GM10847 (cell line): ENCODE data around the gene ELOA2.

ENCODE experiments used
- POLR2A ChIP-seq: IDR thresholded peaks from 2 replicates; pipeline ENCODE4 v1.6.1; 2011; ENCODE audit not compliant: insufficient read length; ENCODE audit errors: extremely low read depth

Gene ELOA2, protein sequence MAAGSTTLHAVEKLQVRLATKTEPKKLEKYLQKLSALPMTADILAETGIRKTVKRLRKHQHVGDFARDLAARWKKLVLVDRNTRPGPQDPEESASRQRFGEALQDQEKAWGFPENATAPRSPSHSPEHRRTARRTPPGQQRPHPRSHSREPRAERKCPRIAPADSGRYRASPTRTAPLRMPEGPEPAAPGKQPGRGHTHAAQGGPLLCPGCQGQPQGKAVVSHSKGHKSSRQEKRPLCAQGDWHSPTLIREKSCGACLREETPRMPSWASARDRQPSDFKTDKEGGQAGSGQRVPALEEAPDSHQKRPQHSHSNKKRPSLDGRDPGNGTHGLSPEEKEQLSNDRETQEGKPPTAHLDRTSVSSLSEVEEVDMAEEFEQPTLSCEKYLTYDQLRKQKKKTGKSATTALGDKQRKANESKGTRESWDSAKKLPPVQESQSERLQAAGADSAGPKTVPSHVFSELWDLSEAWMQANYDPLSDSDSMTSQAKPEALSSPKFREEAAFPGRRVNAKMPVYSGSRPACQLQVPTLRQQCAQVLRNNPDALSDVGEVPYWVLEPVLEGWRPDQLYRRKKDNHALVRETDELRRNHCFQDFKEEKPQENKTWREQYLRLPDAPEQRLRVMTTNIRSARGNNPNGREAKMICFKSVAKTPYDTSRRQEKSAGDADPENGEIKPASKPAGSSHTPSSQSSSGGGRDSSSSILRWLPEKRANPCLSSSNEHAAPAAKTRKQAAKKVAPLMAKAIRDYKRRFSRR

DNA sequence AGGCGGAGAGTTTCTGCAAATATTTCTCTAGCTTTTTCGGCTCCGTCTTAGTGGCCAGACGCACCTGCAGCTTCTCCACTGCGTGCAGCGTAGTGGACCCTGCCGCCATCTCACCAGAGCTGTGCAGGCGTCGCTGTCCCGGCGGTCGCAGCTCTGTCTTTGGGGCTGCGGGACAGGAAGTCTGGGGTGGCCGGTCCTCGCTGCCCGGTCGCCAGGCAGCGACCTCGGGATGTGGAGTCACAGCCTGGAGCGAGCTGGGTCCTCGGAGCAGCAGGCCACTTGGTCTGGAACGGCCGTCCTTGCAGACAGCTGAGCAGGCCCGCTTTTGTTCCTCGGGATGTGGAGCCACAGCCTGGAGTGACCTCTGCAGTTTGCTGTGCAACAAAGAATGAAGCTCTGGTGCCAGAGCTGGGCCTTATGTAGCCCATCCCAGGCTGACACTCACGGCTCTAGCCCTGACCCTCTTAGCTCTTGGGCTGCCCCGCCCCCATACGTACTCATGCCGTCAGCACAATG, at the start of gene ELOA2:
Gene ELOA2 (minus strand): TSS at position 466 of the 516 bp plus-strand sequence. CDS start 357 bp downstream, at position 109.
- TF ChIP-seq POLR2A = no peak

DNA sequence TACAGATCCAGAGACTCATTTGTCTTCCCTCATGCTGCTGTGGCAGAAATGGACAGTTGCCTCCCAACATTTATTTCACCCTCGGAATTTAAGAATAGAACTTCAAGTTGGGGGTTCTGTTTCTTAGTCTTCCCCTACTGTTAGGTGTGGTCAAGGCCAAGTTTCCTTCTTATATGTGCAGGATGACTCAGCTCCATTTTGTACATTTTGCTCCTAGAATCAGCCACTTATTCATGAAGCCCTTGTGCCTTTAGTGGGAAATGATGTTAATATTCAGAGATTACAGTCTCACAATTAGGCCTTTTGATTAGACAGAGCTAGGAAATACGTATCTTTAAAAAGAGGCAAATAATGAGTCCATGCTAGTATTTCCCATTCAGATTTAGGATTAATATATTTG, 46.2 kb upstream of the ELOA2 start:
- no peak for TF ChIP-seq POLR2A

DNA sequence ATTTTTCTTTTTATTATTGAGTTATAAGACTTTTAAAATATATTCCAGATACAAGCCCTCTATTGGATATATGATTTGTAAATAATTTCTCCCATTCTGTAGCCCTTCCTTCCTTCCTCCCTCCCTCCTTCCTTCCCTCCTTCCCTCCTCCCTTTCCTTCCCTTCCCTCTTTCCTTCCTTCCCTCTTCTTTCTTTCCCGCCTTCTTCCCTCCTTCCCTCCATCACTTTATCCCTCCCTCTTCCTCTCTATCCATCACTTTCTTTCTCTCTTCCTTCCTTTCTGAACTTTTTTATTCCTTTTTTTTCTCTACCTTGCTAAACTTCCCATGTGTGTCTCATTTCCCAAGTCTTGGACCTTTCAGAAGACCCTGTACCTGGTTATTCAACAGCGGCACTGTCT, 45.5 kb upstream of the ELOA2 start:
- no peak for TF ChIP-seq POLR2A

DNA sequence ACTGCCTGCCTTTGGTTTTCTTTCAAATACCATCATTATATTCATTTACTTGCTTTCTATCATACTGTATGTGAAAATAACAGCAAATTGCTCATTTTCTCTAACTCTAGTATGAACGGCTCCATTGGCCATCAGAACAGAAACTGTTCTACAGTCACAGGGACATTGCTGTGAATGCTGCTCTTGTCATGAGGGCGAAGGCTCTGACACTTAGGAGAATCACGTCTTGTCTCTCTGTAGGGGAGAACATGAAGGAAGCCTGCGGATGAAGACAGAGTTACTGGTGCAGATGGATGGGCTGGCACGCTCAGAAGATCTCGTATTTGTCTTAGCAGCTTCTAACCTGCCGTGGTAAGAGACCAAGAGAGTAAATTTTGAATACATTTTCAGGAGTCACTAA, 41.7 kb upstream of the ELOA2 start:
- no peak for TF ChIP-seq POLR2A

DNA sequence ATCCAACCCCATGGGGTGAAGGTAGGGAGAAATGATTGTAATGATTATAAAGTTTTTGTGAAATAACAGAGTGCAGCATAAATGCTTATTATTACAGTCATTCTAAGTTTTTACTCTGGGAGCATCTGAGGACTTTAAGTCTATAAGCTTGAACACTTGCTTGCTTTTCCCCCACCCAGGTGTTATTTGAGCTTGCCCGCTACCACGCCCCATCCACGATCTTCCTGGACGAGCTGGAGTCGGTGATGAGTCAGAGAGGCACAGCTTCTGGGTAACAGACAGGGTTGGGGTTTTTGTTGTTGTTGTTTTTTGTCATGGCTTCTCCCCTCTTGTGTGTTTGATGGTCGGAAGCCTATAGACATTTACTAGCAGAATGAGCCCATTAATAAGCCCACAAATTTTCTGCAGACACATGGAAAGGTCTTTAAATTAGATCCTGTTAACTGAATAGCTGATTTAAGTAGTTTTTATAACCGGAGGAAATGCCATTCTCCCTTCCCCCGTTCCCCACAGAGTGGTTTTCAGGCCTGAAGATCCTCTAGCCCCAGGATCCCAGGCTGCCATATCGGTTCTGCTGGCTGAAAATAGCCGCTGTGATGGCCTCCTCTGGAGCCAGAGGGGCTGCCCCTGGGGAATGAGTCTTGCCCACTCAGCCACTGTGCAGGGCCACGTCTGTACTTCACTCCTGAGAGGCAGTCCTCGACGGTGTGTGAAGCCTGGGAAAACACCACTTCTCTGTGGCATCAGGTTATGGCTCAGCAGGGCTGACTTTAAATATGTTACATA, 39.9 kb upstream of the ELOA2 start:
- TF ChIP-seq POLR2A = no peak

DNA sequence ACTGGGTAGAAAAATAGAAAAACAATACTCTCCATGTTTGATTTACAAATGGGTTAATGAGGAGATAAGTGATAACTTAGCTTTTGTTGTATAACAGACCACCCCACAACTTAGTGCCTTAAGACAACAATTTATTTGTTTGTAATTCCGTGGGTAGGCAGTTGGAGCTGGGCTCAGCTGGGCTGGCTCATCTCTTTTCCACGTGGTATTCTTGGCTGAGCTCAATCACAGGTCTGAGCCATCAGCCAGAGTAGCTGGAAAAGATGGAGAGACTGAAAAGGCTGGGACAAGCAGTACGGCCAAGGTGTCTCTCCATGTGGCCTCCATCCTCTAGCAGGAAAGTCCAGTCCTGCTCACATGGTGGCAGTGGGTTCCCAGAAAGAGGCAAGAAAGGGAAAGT, 32.2 kb upstream of the ELOA2 start:
- TF ChIP-seq POLR2A = no peak

DNA sequence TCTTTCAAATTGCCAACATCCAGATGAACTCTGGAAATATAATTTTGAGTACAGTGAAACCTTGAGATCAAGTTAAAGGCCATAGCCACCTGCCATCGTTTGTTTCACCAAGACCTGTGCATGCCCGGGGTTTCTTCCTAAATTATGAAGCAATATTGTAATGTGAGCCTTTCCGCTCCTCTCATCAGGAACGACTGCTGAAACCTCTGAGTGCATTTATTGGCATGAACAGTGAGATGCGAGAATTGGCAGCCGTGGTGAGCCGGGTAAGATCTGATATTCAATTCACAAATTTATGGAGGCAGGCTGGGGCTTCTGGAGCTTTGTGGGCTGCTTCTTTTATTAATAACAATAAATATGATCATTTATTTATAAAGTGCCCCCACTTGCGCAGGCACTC, 27.7 kb upstream of the ELOA2 start:
- no peak for TF ChIP-seq POLR2A

DNA sequence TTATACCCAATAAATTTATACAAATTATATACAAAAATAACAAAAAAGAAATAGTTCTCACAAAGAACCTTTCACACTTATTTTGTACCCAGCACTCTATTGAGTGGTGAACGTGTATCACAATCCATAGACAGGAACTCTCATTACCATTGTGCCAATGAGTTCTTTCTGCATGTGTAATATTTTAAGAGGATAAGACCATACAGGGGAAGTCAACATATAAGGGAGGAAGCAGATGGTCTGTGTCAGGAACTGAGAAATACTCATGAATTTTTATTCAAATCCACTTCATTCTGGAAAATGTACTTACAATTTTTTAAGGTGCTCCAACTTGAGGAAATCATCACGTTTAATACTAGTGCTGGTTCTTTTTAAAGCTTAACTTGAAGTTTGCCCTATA, 27.1 kb upstream of the ELOA2 start:
- no peak for TF ChIP-seq POLR2A

DNA sequence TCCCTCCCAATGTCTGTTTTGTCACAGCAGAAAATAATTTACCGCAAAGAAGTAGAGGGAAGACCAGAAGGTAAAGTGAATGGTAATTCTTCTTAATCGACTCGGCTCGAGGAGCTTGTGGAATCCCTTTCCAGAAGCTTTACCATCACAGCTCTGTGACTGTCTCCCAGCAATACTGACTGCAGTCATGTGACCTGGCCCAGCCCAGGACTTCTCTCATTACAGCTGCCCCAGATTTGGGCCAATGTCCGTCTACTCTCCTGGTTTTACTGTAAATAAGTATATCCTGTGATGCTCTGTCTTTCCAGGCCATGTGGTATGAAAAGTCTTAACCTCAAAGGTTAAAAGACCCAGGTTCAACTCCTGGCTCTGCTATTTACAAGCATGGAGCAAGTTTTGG, 18.9 kb upstream of the ELOA2 start:
- TF ChIP-seq POLR2A = no peak

DNA sequence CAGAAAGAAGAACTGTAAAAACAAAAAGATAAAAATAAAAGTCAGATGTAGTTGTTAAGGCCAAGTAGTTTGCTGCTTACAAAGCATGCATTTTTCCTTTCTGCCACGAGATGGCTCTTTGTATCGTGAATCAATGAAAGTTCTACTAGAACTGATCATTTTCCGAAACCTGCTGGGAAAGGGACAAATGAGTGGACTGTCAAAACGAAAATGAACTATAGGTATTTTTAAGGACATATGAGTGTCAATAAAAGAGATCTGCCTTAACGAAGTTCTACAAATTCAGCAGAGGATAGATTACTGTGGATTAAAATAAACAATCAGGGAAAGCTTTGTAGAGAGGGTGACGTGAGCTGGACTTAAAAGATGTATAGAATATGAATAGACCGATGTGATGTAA, 15.0 kb upstream of the ELOA2 start:
- no peak for TF ChIP-seq POLR2A

DNA sequence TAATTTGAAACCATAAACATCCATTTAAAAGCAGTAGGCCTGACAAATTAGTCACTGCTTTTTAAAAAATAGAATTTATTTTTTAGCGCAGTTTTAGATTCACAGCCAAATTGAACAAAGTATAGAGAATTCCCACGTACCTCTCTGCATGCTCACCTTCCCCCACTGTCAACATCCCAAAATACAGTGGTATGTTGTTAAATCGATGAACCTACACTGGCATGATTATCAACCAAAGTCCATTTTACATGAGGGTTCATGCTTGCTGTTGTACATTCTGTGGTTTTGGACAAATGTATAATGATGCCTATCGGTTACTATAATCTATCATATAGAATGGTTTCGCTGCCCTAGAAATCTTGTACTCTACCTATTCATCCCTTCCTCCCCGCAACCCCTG, 5.6 kb upstream of the ELOA2 start:
- TF ChIP-seq POLR2A = no peak

DNA sequence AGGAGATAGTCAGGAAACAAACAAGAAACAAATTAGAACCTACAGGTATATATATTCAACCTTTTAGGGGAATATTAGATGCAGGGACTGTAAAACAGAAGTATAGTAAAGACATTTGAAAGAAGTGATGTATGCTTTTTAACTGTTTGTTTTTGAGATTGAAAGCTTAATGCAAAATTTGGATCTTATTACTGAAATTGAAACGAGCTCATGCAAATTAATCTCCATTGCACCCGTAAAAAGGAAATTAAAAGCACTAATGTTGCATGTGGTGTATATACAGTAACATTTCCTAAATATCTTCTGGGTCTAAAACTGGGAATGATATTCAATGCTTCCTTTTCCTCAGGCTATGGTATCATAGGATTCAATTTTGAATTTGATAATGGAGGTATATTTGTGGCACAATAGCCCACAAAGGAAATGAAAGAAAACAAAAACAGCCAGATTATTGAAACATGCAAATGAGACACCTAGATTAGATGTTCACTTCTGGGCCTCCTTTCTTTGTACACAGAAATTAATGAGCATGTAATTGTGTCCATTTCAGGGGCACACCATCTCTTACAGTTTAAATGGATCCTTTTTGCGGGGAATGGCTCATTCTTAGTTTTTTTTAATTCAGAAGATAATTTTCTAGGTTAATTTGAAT, 1.6 kb upstream of the ELOA2 start:
- no peak for TF ChIP-seq POLR2A

DNA sequence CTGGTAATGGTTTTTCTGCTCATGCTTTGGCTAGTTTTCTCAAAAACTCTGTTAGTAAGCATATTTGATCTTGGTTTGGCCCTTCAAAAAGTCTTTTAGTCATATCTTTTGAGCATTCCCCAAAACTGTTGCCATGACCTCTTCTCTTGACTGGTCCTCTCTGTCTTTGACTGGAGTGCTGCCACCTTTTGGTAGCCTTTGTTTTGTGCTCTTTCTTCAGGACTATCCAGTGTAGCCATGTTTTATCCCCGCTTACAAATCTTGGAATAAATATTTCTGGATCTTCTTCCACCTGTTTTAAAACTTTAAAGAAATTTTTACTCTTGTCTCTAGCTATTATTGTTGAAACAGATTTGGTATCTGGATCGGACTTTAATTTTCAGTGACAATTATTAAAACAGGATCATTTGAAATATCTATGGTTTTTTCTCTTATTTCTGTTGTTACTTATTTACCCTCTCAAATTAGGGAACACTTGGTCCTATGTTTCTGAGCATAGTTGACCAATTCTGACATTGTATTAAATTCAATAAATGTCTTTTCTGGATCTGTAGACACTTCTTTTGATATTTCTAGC, 965 bp upstream of the ELOA2 start:
- TF ChIP-seq POLR2A = no peak

DNA sequence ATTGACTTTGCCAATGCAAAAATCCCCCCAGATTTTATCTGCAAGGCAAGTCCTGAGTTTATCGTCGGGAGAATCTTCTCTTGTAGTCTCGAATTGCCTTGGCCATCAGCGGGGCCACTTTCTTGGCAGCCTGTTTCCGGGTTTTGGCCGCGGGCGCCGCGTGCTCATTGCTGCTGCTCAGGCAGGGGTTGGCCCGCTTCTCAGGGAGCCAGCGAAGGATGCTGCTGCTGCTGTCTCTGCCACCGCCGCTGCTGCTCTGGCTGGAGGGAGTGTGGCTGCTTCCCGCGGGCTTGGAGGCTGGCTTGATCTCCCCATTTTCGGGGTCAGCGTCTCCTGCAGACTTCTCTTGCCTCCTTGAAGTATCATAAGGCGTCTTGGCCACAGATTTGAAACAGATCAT, 2.5 kb downstream of the ELOA2 start:
- TF ChIP-seq POLR2A = no peak
